ENCODE measurements around the gene CBX8.
A peak's percentile ranks its signal among the peaks of the same experiment; 100 is the strongest.

Gene CBX8

DNA sequence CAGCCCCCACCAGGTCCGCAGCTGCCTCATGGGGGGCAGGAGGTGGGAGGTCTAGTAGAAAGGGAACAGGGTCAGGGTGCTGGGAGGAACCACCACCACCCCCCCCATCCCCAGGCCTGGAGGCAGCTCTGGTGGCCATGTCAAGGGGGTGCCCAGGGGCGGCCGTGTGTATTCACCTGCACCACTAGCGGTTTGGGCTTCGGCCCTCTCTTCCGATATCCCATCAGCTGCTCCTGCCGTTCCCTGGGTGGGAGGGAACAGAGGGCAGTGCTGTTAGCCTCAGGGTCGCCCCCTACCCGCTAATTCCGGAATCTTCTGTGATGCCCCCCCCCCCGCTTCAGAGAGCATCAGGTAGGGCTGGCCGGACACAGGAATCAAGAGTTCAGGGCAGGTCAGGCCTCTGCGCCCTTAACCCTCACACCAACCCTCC lies 38.6 kb upstream of the CBX8 start:
- no peak for DNase-seq (ENCODE audit: low spot score)

- DNase-seq (ENCODE audit: low spot score): no peak
Observed at GRCh38 chr17:79834565-79835469, 37.9 kb upstream of the CBX8 start.

GRCh38 chr17:79833744-79834564 lies 37.1 kb upstream of the CBX8 start:
- no peak for DNase-seq (ENCODE audit: low spot score)

DNA sequence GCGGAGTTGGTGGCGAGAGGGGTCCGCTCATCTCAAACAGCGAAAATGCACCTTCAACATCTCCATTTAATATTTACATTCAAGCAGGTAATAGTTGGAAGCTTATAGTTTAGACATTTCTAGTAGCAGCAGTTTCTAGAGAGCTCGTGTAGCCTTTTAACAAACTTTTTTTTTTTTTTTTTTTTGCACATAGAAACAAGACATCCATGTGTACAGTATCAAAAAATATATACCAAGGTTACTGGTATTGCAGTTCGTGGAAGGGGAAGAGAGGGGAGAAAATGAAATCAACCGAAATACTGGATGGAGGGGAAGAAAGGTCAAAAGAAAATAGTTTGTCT lies 36.2 kb upstream of the CBX8 start:
- no peak for DNase-seq (ENCODE audit: low spot score)

GRCh38 chr17:79832218-79833109 lies 35.6 kb upstream of the CBX8 start:
- no peak for DNase-seq (ENCODE audit: low spot score)

DNA sequence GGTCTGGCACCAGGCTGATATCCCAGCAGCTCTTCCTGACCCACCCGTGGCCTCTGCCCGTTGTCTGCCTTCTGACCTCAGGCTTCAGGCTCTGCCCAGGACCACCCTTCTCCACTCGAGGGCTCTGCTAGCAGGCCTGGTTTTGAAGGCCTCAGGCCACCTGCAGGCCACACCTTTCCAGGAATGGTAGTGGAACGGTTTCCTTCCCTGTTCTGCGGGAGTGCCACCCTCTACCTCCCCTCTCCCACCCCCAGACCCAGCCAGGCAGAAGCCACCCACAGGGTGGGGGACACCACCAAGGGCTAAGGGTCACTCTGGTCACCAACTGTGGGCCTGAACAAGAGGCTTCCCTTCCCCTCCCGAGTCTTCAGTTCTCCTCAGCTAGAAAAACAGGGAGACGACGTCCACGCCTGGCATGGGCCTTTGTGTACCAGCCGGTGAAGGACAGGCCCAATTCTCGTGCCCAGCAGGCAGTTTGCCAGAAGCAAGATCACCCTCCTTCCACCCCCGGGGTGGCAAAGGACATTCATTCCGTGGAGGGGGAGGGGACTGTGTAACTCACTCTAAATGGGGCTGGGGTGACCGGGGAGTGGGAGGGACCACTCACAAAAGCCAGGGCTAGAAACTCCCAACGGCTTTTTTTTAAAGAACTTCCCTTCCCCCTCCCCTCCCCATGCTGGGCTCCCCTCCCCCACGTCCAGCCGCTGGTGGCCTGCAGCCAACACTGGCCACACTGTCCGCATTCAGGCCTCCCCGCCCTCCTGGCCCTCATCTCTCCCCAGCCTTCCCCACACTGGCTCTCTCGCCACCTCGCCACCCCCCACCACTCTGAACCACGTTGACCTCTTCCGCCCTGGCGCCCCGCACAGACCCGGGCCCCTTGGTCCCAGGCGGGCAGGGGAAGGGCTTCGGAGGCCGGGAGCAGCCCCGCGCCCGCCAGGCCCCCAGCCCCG lies 34.7 kb upstream of the CBX8 start:
- peak; percentile 87 for DNase-seq (ENCODE audit: low spot score)

DNA sequence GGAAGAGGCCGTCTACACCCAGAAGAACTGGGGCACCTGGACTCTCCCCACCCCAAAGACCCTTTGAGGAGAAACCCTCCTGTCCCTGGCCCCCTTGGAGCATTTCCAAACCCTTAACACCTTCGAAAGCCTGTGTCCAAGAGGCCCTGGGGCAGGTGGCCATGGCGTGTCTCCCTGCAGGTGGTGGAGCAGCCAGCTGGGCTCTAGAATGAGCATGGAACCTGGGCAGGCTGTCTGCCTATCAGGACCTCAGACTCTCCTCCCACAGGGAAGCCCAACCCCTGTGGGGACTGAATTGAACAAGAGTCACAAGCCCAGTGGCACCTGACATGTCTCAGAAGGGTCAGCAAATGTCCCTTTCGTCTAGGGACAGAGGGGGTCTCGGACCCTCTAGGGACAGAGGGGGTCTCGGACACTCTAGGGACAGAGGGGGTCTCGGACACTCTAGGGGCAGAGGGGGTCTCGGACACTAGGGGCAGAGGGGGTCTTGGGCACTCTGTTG lies 33.9 kb upstream of the CBX8 start:
- no peak for DNase-seq (ENCODE audit: low spot score)

GRCh38 chr17:79830303-79830702 lies 33.4 kb upstream of the CBX8 start:
- DNase-seq (ENCODE audit: low spot score): no peak

- DNase-seq (ENCODE audit: low spot score): no peak
Observed at GRCh38 chr17:79829457-79829856, 32.6 kb upstream of the CBX8 start.

DNA sequence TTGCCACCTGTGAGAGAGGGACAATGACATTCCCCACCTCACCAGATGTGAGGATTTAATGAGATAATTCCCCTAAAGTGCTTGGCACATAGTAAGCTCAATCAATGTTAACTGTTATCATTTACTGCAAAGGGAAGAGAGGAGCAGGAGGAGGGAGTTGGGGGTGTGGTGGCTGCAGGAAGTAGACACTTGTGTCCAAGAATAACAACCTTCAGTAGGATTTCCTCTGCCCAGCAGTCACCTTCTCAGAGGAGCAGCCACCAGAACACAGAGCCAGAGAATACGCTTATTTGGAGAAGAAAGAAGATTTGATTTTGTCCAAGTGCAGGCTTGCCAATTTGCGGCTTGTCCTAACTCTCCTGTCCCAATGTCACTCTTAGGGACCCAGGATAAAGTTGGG lies 32.1 kb upstream of the CBX8 start:
- no peak for DNase-seq (ENCODE audit: low spot score)

GRCh38 chr17:79826841-79827578 lies 30.1 kb upstream of the CBX8 start:
- no peak for DNase-seq (ENCODE audit: low spot score)

DNA sequence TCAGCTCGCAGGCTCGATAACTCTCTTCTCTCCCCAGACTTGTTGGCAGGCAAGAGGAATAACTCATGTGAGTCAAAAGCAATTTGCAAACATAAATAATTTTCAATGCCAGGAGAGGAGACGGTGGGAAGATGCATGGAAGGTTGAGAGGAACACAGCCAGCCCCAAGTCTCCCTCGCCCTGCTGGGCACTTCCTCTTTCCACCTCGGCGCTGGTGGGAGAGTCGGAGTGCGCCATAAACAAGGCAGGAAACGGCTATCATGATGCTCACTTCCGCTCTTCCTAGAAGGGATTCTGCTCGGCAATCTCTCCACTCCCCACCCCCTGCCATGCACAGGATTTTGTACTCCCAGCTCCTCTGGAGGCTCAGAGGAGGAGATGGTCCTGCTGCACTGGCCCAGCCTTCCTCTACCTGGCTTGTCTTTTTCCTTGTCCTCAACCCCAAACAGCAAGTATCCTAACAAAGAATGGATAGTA lies 29.4 kb upstream of the CBX8 start:
- DNase-seq (ENCODE audit: low spot score): no peak

DNA sequence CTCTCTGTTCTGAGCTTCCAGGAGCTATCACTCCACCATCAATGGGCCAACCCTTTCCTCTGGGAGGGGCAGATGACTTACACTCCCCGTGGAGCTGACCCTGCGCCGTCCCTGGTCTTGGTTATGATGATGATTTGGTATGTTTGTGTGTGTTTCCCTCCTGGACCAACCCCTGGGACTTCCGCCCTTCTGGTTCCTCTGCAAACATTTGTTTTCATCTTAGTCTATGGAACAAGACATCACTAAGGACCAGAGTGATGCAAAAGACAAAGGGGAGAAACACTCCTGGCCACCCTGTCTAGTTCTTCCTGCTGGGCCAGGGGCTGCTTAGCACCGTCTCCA lies 28.7 kb upstream of the CBX8 start:
- DNase-seq (ENCODE audit: low spot score): no peak

DNA sequence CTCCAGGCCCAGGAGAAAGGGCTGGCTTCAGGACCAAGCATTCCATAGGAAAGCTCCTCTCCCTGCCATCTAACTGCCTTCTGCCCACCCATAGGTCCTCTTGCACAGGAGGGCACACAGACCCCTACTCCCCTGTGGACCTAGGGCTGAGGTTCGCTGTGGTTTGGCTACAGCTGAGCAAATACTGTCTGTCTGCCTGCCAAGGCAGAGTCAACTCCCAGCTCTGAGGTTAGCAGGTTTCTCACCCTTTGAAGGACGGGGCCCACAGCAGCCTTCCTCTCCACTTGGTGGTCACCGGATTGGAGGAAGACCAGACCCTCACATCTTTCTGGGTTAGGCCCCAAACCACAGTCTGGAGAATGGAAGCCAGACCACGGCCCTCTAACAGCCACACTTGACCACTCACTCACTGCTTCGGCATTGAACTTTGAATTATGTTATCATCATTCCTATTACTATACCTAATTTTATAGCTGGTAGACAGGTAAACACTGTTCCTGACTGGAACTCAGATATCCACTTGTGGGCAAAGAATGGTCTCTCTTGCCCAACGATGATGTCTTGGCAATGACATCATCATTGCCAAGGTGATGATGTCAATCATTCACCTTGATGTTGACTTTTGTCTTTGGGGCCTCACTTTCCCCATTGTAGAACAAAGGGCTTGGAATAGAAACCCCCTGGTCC lies 28.2 kb upstream of the CBX8 start:
- no peak for DNase-seq (ENCODE audit: low spot score)

DNA sequence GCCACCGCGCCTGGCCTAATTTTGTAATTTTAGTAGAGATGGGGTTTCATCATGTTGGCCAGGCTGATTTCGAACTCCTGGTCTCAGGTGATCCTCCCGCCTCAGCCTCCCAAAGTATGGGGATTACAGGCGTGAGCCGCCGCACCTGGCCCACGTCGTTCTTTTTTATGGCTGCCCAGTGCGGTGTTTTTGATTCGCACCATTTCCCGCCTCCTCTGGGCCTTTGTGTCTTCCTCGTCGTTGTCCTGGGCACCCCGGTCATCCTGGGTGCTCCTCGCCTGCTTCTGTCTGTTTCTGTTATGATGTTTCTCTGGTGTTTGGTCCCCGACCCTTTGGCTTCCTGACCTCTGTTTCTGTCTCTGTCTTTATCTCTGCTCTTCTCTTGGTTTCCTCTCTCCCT lies 27.4 kb upstream of the CBX8 start:
- DNase-seq (ENCODE audit: low spot score): no peak

DNA sequence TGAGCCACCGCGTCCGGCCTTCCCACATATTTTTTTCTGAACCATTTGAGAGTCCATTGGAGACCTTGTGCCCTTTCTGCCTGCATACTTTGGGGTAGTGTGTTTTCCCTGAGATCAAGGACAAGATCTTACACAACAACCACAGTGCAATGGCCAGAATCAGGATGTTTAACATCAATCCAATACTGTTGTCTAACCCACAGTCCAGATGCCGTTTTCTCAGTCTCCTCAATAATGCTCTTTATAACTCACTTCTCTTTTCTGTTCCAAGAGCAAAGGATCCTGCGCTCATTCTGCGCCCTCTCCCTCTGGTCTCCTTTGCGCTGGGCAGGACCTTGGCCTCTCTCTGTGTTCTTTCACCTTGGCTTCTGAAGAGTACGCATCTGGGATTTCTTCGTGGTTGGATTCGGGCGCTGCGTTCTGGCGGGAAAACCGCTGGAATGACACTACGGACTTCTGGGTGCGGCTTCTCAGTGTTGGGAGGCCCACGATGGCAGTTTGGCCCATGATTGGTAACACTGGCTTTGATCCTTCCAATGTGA lies 25.8 kb upstream of the CBX8 start:
- DNase-seq (ENCODE audit: low spot score): no peak

- DNase-seq (ENCODE audit: low spot score): no peak
Observed at GRCh38 chr17:79821331-79822095, 24.6 kb upstream of the CBX8 start.

GRCh38 chr17:79820959-79821330 lies 24.1 kb upstream of the CBX8 start:
- no peak for DNase-seq (ENCODE audit: low spot score)
